ENCODE data around the gene EGLN1. TPM values are rescaled to one million over a fixed set of nuclear protein-coding genes. Genes with fewer than 3 reads are reported as not detected.

EGLN1 gene
- total RNA-seq, 4 donors from 2014 or later: 34.7 to 53.1 (median 39.8) TPM

GRCh38 chr1:231416901-231417300, 5.2 kb downstream of the EGLN1 start:
- H3K27ac ChIP-seq: no peak overlapping the region
- no peak for TF ChIP-seq POLR2A (IDR thresholded peaks at IDR 0.05)
- H3K4me3 ChIP-seq: peak overlapping the region in 1 of 4 donors; percentile 82
- H3K36me3 ChIP-seq: no peaks in the 10 kb centered on the region
- H3K4me1 ChIP-seq: peaks cover 0 to 29% (median 9%) of the 10 kb centered on the region in 4 donors
- no peaks in the 10 kb centered on the region for H3K27me3 ChIP-seq
- DNase-seq: no peak
- H3K9me3 ChIP-seq: no peaks in the 10 kb centered on the region

DNA sequence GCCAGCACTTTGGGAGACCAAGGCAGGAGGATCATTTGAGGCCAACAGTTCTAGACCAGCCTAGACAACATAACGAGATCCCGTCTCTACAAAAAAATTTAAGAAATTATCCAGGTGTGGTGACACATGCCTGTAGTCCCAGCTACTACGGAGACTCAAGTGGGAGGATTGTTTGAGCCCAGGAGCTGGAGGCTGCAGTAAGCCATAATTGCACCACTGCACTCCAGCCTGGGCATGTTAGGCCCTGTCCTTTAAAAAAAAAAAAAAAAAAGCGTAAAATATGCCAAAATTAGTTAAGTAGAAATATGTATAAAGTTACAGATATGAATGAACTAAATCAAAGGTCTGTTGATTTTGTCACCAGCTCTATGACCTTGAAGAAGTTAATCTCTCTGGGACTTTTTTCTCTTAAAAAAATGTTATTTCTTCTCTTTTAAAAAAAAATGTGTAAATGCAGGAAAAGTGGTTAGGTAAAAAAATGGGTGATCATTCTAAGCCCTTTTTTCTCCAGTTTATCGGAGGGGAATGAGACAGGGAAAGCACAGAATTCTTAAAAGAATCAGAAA, 7.0 kb downstream of the EGLN1 start:
- no peak overlapping the region for H3K4me3 ChIP-seq
- H3K9me3 ChIP-seq: no peaks in the 10 kb centered on the region
- no peaks in the 10 kb centered on the region for H3K36me3 ChIP-seq
- no peak overlapping the region for H3K27ac ChIP-seq
- no peaks in the 10 kb centered on the region for H3K27me3 ChIP-seq
- H3K4me1 ChIP-seq: peaks cover 0 to 40% (median 9%) of the 10 kb centered on the region in 4 donors
- DNase-seq: no peak
- TF ChIP-seq POLR2A (IDR thresholded peaks at IDR 0.05): no peak
- TF ChIP-seq, protein P1, sequence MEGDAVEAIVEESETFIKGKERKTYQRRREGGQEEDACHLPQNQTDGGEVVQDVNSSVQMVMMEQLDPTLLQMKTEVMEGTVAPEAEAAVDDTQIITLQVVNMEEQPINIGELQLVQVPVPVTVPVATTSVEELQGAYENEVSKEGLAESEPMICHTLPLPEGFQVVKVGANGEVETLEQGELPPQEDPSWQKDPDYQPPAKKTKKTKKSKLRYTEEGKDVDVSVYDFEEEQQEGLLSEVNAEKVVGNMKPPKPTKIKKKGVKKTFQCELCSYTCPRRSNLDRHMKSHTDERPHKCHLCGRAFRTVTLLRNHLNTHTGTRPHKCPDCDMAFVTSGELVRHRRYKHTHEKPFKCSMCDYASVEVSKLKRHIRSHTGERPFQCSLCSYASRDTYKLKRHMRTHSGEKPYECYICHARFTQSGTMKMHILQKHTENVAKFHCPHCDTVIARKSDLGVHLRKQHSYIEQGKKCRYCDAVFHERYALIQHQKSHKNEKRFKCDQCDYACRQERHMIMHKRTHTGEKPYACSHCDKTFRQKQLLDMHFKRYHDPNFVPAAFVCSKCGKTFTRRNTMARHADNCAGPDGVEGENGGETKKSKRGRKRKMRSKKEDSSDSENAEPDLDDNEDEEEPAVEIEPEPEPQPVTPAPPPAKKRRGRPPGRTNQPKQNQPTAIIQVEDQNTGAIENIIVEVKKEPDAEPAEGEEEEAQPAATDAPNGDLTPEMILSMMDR (IDR thresholded peaks at IDR 0.05): no peak

DNA sequence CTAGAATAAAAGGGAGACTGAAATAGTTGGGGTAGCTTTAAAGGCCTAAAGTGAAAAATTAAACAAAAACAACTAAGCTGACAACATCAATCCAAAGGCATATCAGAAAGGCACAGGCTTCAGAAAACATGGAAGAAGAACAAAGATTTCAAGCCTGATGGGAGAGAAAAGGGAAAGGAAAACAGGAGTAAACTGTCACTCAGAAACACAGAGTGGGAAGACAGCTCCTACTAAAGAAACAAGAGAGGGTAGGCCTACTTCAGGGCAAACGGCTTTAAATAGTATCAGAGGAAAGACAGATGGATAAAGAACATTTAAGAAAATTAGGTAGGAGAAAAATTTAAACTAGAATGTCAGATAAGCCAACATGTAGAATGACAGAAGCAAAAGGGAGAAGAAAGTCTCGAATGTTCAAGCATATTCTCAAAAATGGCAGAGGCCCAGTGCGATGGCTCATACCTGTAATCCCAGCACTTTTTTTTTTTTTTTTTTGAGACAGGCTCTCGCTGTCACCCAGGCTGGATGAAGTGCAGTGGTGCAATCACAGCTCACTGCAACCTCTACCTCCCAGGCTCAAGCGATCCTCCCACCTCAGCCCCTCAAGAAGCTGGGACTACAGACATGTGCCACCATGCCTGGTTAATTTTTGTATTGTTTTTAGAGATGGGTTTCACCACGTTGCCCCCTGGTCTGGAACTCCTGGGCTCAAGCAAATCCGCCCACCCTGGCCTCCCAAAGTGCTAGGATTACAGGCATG, 7.6 kb downstream of the EGLN1 start:
- Histone ChIP-seq H3K4me3 (no peak overlapping the region), H3K27me3 (no peaks in the 10 kb centered on the region), H3K36me3 (no peaks in the 10 kb centered on the region), H3K27ac (no peak overlapping the region), H3K4me1 (peaks cover 0 to 47% (median 10%) of the 10 kb centered on the region in 4 donors), H3K9me3 (no peaks in the 10 kb centered on the region)
- no peak for DNase-seq
- TF ChIP-seq, protein P1 (IDR thresholded peaks at IDR 0.05): no peak
- TF ChIP-seq POLR2A (IDR thresholded peaks at IDR 0.05): no peak

DNA sequence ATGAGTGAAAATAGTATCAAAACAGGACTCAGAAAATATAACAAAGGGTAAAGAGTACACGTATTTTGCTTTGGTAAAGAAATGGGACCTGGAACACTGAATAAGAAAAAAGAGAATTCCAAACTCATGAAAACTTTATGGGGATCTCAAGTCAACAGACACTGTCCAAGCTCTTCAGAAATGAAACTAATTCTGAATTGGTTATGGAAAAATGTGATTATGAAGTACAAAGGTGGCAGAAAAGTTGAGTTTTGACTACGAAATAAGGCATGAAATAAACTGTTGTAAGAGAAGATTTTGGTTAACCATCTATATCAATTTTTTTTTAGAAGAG, 8.4 kb downstream of the EGLN1 start:
- H3K27ac ChIP-seq: no peak overlapping the region
- no peak overlapping the region for H3K4me3 ChIP-seq
- H3K4me1 ChIP-seq: peaks cover 0 to 54% (median 9%) of the 10 kb centered on the region in 4 donors
- TF ChIP-seq, protein P1 (IDR thresholded peaks at IDR 0.05): no peak
- TF ChIP-seq POLR2A (IDR thresholded peaks at IDR 0.05): no peak
- H3K27me3 ChIP-seq: no peaks in the 10 kb centered on the region
- no peak for DNase-seq
- H3K36me3 ChIP-seq: no peaks in the 10 kb centered on the region
- no peaks in the 10 kb centered on the region for H3K9me3 ChIP-seq

- DNase-seq: no peak
- no peaks in the 10 kb centered on the region for H3K9me3 ChIP-seq
- H3K36me3 ChIP-seq: no peaks in the 10 kb centered on the region
- no peak for TF ChIP-seq POLR2A (IDR thresholded peaks at IDR 0.05)
- no peak overlapping the region for H3K4me3 ChIP-seq
- no peaks in the 10 kb centered on the region for H3K27me3 ChIP-seq
- no peak overlapping the region for H3K27ac ChIP-seq
- H3K4me1 ChIP-seq: peaks cover 0 to 58% (median 3%) of the 10 kb centered on the region in 4 donors
These were observed 11.0 kb downstream of the EGLN1 start for GRCh38 chr1:231411036-231411531.

GRCh38 chr1:231410036-231410612, 12.0 kb downstream of the EGLN1 start:
- Histone ChIP-seq H3K9me3 (no peaks in the 10 kb centered on the region), H3K27ac (no peak overlapping the region), H3K36me3 (no peaks in the 10 kb centered on the region), H3K4me1 (peaks cover 0 to 58% (median 3%) of the 10 kb centered on the region in 4 donors), H3K4me3 (no peak overlapping the region), H3K27me3 (no peaks in the 10 kb centered on the region)
- TF ChIP-seq, protein P1 (IDR thresholded peaks at IDR 0.05): no peak
- TF ChIP-seq POLR2A (IDR thresholded peaks at IDR 0.05): no peak
- no peak for DNase-seq
